T-helper 1 cell treated with Interleukin-12 subunit alpha and Interleukin-12 subunit beta and Interleukin-4 antibody, amounts not matched to agents 30 ng/mL and 1 ng/mL, for 36 hours (primary cell): Measurements from ENCODE around the gene PHTF2. TPM values are rescaled to one million over a fixed set of nuclear protein-coding genes. Genes with fewer than 3 reads are reported as not detected.

Experiments used
- intact Hi-C: fragments of 100-400 bp; cut with micrococcal nuclease; formaldehyde crosslinking; loops from one replicate; pipeline ENCODE4 v1.15.1; 2024
- total RNA-seq: library from RNA; stranded (reverse); gene quantifications from 2 replicates; pipeline ENCODE4 v1.2.3, GENCODE V29; 2022

PHTF2 gene
- total RNA-seq, 1 donor from 2014 or later: 36.1 TPM

- intact Hi-C loops: no loop called here
These were observed 6.6 kb upstream of the PHTF2 start for GRCh38 chr7:77791956-77792355.

GRCh38 chr7:77794000-77794399 lies 4.6 kb upstream of the PHTF2 start:
- intact Hi-C loops: no loop called here

DNA sequence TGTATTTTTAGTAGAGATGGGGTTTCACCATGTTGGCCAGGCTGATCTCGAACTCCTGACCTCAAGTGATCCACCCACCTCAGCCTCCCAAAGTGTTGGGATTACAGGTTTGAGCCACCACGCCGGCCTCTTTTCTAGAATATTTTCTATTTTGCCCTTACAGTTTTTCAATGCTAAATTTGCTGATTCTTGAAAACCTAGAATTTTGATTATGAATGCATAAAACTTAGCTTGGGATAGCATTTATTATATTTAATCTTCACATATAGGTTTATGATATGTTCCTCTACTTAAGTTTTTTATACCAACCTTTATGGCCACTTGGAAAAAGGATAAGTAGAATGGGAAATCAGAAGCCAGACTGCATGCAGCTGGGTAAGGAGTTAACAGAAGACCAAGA lies 2.5 kb upstream of the PHTF2 start:
- intact Hi-C loops: loop anchor here (5.0 kb wide), 2 partner anchors 379 to 444 kb away; partner anchors contain the start of gene GSAP

DNA sequence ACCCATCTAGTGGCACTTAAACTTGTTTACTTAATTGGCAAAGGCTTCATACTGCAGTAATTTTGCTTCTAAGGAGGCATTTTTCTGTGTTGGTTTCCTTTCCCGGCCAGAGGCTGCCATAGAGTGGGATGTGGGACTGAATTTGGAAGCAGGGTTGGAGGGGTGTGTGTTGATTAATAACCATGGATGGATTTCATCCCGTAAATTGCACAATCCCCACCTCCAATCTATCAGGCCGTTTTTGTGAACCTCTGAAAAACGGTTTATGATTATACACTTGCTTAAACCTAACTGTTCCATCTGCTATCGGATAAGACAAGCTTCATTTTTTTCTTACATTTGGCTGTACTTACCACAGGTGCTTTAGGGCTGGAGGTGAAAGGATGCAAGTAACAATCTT lies 1.6 kb upstream of the PHTF2 start:
- intact Hi-C loops: loop anchor here (5.0 kb wide), 2 partner anchors 380 to 445 kb away; partner anchors contain the start of gene GSAP

- intact Hi-C loops: loop anchor here (1.0 to 5.0 kb wide), 12 partner anchors 36 to 1480 kb away; partner anchors contain the start of genes CCDC146, GSAP, RSBN1L and YWHAG
These were observed 709 bp upstream of the PHTF2 start for GRCh38 chr7:77797734-77798393.

GRCh38 chr7:77799078-77799964 lies 748 bp downstream of the PHTF2 start:
- intact Hi-C loops: loop anchor here (2.0 to 5.0 kb wide), 7 partner anchors 103 to 1441 kb away; partner anchors contain the start of genes CCDC146, GSAP and YWHAG

- intact Hi-C loops: no loop called here
These were observed 1.6 kb downstream of the PHTF2 start for GRCh38 chr7:77800158-77800557.

- intact Hi-C loops: no loop called here
These were observed 2.2 kb downstream of the PHTF2 start for GRCh38 chr7:77800730-77801129.

- intact Hi-C loops: no loop called here
These were observed 4.2 kb downstream of the PHTF2 start for GRCh38 chr7:77802557-77803405.

DNA sequence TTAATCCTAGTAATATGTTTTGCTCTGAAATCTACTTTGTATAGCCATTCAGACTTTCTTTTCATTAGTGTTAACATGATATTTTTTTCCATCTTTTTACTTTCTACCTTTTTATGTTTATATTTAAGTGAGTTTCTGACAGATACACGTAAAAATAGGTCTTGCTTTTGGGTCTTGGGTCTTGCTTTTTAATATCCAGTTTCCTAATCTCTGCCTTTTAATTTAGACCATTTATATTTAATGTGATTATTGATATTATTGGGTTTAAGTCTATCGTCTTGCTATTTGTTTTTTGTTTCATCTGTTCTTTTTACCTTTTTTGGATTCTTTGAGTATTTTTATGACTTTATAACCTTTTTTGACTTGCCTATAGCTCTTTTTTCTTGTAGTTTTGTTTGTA lies 7.9 kb downstream of the PHTF2 start:
- intact Hi-C loops: no loop called here

- intact Hi-C loops: no loop called here
These were observed 9.9 kb downstream of the PHTF2 start for GRCh38 chr7:77808517-77808916.

DNA sequence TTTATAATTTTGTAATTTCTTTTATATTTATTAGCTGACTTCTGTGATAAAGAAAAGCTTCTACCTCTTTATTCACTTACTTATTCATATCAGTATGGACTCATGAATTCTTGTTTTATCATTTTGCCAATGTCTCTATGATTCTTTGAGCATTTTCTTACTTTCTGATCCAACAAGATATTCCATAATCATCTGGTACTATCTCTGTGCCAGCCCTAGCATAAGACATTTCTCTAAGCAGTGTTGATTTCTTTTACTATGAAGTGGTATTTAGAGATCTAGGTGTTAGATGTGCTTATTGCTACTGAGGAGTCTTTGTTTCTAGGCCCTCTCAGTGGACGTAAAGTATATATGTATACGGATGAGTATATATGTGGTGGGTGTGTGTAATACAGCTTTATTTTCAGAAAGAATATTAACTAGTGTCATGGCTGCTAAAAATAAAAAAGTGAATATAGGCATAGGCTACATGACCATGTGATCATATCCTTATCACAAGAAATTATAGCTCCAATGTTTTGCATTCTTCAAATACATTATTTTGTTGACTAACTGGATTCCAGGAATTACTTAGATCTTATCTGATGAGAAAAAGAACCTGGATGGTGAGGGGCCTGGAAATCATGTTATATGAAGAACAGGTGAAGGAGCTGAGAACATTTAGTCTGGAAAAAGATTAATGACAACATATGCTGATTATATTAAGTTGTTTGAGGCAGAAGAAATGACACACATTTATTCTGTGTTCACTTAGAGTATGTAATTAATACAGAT lies 13.1 kb downstream of the PHTF2 start:
- intact Hi-C loops: no loop called here

GRCh38 chr7:77812290-77812685 lies 13.7 kb downstream of the PHTF2 start:
- intact Hi-C loops: no loop called here

DNA sequence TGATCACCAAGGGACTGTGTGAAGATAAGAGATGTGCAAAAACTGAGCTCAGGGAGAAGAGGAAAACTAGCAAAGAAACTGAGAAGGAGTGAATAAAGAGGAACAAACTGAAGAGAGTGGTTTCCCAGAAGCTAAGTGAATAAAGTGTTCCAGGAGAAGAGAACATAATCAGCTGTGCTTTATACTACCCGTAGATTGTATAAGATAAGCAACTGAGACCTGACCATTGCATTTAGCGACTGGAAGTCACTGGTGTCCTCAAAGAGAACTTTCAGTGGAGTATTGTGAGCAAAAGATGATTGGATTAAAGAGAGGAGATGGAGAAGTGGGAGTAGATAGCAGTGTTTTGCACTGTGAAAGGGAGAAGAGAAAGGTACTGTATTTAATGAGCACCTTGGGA lies 14.6 kb downstream of the PHTF2 start:
- intact Hi-C loops: no loop called here

- intact Hi-C loops: no loop called here
These were observed 20.4 kb downstream of the PHTF2 start for GRCh38 chr7:77819021-77819420.

DNA sequence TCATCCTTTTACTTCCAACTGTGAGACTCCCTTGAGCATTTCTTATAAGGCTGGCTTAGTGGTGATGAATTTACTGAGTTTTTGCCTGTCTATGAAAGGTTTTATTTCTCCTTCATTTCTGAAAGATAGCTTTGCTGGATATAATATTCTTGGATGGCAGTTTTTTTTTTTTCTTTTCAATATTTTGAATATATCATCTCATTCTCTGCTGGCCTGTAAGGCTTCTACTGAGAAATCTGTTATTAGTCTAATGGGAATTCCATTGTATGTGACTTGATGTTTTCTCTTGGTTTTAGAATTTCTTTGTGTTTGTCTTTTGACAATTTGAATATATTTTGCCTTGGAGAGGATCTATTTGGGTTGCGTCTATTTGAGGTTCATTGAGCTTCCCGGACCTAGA lies 22.4 kb downstream of the PHTF2 start:
- intact Hi-C loops: no loop called here

- intact Hi-C loops: no loop called here
These were observed 23.7 kb downstream of the PHTF2 start for GRCh38 chr7:77822269-77822668.

DNA sequence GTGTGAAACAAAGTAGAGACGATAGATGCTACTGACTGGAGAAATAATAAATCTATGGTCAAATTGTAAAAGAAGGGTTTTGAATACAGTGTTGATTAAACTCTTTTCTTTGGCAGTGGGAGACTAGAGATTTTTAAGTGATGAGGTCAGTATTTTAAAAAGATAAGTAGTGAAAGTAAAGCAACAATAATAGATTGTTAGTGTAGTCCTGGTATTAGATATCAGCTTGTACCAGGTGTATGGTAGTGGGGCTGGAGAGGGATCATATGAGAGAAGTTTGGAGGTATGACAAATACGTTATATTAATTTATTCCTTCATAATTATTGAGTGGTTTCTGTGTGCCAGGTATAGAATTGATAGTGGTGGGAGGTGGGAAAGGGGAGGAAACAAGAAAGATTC lies 25.2 kb downstream of the PHTF2 start:
- intact Hi-C loops: no loop called here

DNA sequence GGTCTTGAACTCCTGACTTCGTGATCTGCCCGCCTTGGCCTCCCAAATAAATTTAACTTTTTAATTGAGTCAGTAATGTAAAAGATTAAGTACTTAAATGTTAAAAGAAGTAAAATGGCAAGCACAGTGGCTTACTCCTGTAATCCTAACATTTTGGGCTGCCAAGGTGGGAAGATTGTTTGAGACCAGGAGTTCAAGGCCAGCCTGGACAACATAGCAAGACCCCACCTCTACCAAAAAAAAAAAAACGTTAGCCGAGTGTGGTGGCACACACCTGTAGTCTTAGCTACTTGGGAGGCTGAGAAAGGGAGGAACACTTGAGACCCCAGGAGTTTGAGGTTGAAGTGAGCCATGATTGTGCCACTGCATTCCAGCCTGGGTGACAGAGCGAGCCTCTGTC lies 26.1 kb downstream of the PHTF2 start:
- intact Hi-C loops: no loop called here

- intact Hi-C loops: no loop called here
These were observed 26.6 kb downstream of the PHTF2 start for GRCh38 chr7:77825131-77825530.

GRCh38 chr7:77826300-77826699 lies 27.7 kb downstream of the PHTF2 start:
- intact Hi-C loops: no loop called here
